Measurements from ENCODE around the gene CFAP410. TPM values are rescaled to one million over a fixed set of nuclear protein-coding genes. Genes with fewer than 3 reads are reported as not detected.
A peak's percentile ranks its signal among the peaks of the same experiment; 100 is the strongest.

Gene CFAP410
- total and polyA plus RNA-seq, 10 donors = 26.2 to 79.8 (median 33.0) TPM

DNA sequence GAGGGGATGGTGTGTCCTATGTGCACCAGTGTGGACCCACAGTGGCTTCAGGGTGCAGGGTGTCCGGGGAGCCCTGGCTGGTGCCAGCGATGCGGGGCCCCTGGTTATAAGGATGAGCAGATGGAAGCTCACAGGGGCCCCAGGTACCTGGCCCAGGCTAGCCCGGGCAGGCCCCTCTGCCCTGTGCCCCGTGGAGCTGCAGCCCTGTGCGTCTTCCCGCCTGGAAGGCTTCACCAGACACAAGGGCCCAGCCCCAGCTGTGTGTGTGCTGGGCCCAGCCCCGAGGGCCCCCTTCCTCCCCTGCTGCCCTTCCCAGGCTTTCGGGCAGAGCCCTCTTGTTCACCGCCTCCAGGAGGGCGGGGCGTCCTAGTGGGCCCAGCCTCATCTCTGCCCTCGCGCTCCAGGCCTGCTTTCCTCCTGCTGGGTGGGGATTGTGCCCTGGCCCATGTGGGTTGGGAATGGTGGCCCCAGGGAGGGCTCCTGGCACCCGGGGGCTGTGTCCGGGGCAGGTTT, 23.4 kb downstream of the CFAP410 start:
- no peak for DNase-seq
- Histone ChIP-seq H3K36me3 (peaks cover 2 to 100% (median 90%) of the 10 kb centered on the region in 6 donors), H3K4me3 (no peak overlapping the region), H3K27me3 (replicated peaks in 1 of 7) (no peaks in the 10 kb centered on the region), H3K27ac (peak overlapping the region in 1 of 8 donors; percentile 14), H3K4me1 (peaks cover 0 to 6% (median 0%) of the 10 kb centered on the region in 6 donors), H3K9me3 (no peaks in the 10 kb centered on the region)
- TF ChIP-seq, protein P1, sequence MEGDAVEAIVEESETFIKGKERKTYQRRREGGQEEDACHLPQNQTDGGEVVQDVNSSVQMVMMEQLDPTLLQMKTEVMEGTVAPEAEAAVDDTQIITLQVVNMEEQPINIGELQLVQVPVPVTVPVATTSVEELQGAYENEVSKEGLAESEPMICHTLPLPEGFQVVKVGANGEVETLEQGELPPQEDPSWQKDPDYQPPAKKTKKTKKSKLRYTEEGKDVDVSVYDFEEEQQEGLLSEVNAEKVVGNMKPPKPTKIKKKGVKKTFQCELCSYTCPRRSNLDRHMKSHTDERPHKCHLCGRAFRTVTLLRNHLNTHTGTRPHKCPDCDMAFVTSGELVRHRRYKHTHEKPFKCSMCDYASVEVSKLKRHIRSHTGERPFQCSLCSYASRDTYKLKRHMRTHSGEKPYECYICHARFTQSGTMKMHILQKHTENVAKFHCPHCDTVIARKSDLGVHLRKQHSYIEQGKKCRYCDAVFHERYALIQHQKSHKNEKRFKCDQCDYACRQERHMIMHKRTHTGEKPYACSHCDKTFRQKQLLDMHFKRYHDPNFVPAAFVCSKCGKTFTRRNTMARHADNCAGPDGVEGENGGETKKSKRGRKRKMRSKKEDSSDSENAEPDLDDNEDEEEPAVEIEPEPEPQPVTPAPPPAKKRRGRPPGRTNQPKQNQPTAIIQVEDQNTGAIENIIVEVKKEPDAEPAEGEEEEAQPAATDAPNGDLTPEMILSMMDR (IDR thresholded peaks at IDR 0.05 in 8 of 11, conservative IDR thresholded peaks at IDR 0.05 in 3 of 11) = no peak
- TF ChIP-seq POLR2A (IDR thresholded peaks at IDR 0.05) = no peak
- no peak for TF ChIP-seq POLR2AphosphoS5 (IDR thresholded peaks at IDR 0.05)
- 87 to 98% (median 94%) methylated on average over 6 to 16 of the region's 16 CpGs for WGBS, 5 donors
- intact Hi-C loops (cut with DNase I; ENCODE audit: low total_unique reads) = no loop called here

DNA sequence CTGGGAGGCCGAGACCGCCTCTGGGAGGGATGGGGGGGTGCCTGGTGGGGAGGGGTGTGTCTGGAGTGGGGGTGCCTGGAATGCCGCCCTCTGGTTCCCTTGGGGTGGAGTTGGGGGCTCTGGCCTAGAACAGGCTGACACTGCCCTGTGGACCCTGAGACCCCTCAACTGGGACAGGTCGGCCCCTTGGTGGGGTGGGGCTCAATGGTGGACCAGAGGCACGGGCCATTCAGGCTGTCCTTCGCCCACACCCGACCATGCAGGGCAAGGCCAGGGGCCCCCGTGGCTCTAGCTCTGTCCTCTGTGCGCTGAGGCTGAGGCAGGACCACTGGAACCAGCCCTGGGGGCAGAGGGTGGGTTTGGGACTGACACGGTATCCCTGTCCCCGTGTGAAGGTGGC, 24.6 kb downstream of the CFAP410 start:
- Histone ChIP-seq H3K4me3 (no peak overlapping the region), H3K9me3 (no peaks in the 10 kb centered on the region), H3K4me1 (peaks cover 0 to 6% (median 0%) of the 10 kb centered on the region in 6 donors), H3K36me3 (peaks cover 2 to 100% (median 87%) of the 10 kb centered on the region in 6 donors), H3K27ac (peak overlapping the region in 1 of 8 donors; percentile 14), H3K27me3 (replicated peaks in 1 of 7) (no peaks in the 10 kb centered on the region)
- DNase-seq = no peak
- 75 to 100% (median 91%) methylated on average over 3 to 11 of the region's 11 CpGs for WGBS, 5 donors
- intact Hi-C loops (cut with DNase I; ENCODE audit: low total_unique reads) = no loop called here
- TF ChIP-seq POLR2A (IDR thresholded peaks at IDR 0.05) (no peak), POLR2AphosphoS5 (IDR thresholded peaks at IDR 0.05) (no peak)
- TF ChIP-seq, protein P1 (IDR thresholded peaks at IDR 0.05 in 8 of 11, conservative IDR thresholded peaks at IDR 0.05 in 3 of 11) = no peak

DNA sequence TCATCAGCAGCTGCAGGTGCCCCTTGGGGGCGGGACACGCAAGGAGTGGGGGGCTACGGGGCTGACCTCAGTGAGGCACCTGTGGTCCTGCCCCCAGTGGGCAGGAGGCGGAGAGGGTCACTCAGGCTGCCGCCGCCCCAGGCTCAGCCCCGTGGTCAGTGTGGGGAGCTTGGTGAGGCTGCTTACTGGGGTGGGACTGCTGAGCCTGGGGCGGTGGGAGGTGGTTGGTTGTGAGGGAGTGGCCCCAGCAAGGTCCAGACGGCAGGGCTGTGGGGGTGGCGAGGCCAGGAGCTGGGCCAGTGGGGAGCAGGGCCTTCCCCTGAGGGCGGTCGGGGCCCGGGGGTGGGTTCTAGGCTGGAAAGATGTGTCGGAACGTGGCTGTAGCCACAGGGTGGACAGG, 25.1 kb downstream of the CFAP410 start:
- 83 to 94% (median 90%) methylated on average over 10 to 15 of the region's 15 CpGs for WGBS, 5 donors
- H3K4me3 ChIP-seq = no peak overlapping the region

DNA sequence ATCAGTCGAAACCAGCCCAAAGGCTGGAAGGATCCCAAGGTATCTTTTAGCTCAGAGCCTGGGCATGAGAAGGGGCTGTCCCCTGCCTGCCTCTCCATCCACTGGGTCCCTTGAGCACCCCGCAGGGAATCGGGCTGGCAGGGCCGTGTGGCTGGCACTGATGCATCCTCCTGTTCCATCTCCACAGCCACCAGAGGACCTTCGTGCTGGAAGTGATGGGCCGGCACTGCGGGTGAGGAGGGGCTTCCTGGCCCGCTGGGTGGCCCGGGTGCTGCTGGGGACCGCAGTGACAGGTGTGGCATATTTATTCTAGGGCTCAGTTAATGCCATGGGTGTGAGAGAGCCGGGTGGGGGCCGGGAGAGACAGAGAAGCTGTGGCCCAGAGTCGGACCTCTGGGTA, 25.7 kb downstream of the CFAP410 start:
- H3K27ac ChIP-seq = no peak overlapping the region
- H3K4me3 ChIP-seq = no peak overlapping the region
- 90 to 97% (median 93%) methylated on average over 10 to 13 of the region's 13 CpGs for whole genome bisulfite sequencing, 5 donors
- no peaks in the 10 kb centered on the region for H3K9me3 ChIP-seq
- H3K27me3 ChIP-seq (replicated peaks in 1 of 7) = no peaks in the 10 kb centered on the region
- peaks cover 0 to 6% (median 0%) of the 10 kb centered on the region in 6 donors for H3K4me1 ChIP-seq
- DNase-seq = no peak
- intact Hi-C loops (cut with DNase I; ENCODE audit: low total_unique reads) = no loop called here
- TF ChIP-seq, protein P1 (IDR thresholded peaks at IDR 0.05 in 8 of 11, conservative IDR thresholded peaks at IDR 0.05 in 3 of 11) = no peak
- TF ChIP-seq POLR2A (IDR thresholded peaks at IDR 0.05) = no peak
- no peak for TF ChIP-seq POLR2AphosphoS5 (IDR thresholded peaks at IDR 0.05)
- peaks cover 2 to 100% (median 77%) of the 10 kb centered on the region in 6 donors for H3K36me3 ChIP-seq

More for the DNA sequence above, 25.1 kb downstream of the CFAP410 start:
- TF ChIP-seq, protein P1 (IDR thresholded peaks at IDR 0.05 in 8 of 11, conservative IDR thresholded peaks at IDR 0.05 in 3 of 11) = no peak
- no peak for TF ChIP-seq POLR2AphosphoS5 (IDR thresholded peaks at IDR 0.05)
- intact Hi-C loops (cut with DNase I; ENCODE audit: low total_unique reads) = no loop called here
- Histone ChIP-seq H3K36me3 (peaks cover 2 to 100% (median 84%) of the 10 kb centered on the region in 6 donors), H3K4me1 (peaks cover 0 to 6% (median 0%) of the 10 kb centered on the region in 6 donors), H3K27ac (no peak overlapping the region), H3K9me3 (no peaks in the 10 kb centered on the region), H3K27me3 (replicated peaks in 1 of 7) (no peaks in the 10 kb centered on the region)
- DNase-seq = no peak

Data from spleen (tissue), 11 donors.